Spleen (tissue), 11 donors: ENCODE measurements around the gene DICER1. TPM values are rescaled to one million over a fixed set of nuclear protein-coding genes. Genes with fewer than 3 reads are reported as not detected.

ENCODE experiments used
- DNase-seq: peaks from one replicate; pipeline ENCODE4 v3.0.0-alpha.2; 2020
- H3K27ac ChIP-seq, 8 donors: fragments of 200-600 bp; sonication (generic) in 7 of 8; 1 replicate in 4 of 8; 2 replicates in 4 of 8; pipeline versions ENCODE4 v1.5.0 to v1.8.0; 2016 to 2021; ENCODE audit warnings: inconsistent platforms in 4 of 8, mild to moderate bottlenecking in 4 of 8, moderate library complexity in 1 of 8
- H3K27me3 ChIP-seq, 7 donors: fragments of 200-600 bp; sonication (generic) in 6 of 7; replicated peaks in 1 of 7; 1 replicate in 4 of 7; 2 replicates in 3 of 7; pipeline versions ENCODE4 v1.5.0 to v1.8.0; 2016 to 2021; ENCODE audit warnings: inconsistent platforms in 3 of 7, mild to moderate bottlenecking in 1 of 7
- H3K36me3 ChIP-seq, 6 donors: fragments of 200-600 bp; sonication (generic) in 5 of 6; 1 replicate in 4 of 6; 2 replicates in 2 of 6; pipeline versions ENCODE4 v1.5.0 to v1.8.0; 2016 to 2021; ENCODE audit warnings: inconsistent platforms in 2 of 6
- H3K4me1 ChIP-seq, 6 donors: fragments of 200-600 bp; sonication (generic) in 5 of 6; 1 replicate in 3 of 6; 2 replicates in 3 of 6; pipeline versions ENCODE4 v1.5.0 to v1.8.0; 2016 to 2021; ENCODE audit warnings: inconsistent platforms in 3 of 6
- H3K4me3 ChIP-seq, 8 donors: fragments of 200-600 bp; sonication (generic) in 7 of 8; 1 replicate in 4 of 8; 2 replicates in 4 of 8; pipeline versions ENCODE4 v1.5.0 to v1.8.0; 2016 to 2021; ENCODE audit warnings: inconsistent platforms in 4 of 8, mild to moderate bottlenecking in 4 of 8, moderate library complexity in 2 of 8
- H3K9me3 ChIP-seq, 8 donors: fragments of 200-600 bp; sonication (generic) in 7 of 8; 1 replicate in 4 of 8; 2 replicates in 4 of 8; pipeline versions ENCODE4 v1.5.0 to v1.8.0; 2016 to 2021; ENCODE audit warnings: inconsistent platforms in 4 of 8
- CTCF ChIP-seq, 11 experiments: fragments of 200-600 bp in 7 of 11; fragments of 450-650 bp in 4 of 11; sonication (generic) in 4 of 11; IDR thresholded peaks in 8 of 11; conservative IDR thresholded peaks in 3 of 11; 1 replicate in 7 of 11; 2 replicates in 4 of 11; pipeline versions ENCODE4 v1.4.0 to v1.8.0; 2016 to 2021; ENCODE audit warnings: antibody characterized with exemption in 11 of 11, inconsistent platforms in 4 of 11, mild to moderate bottlenecking in 1 of 11
- POLR2A ChIP-seq, 3 donors: fragments of 450-650 bp; IDR thresholded peaks; one replicate each; pipeline ENCODE4 v1.5.1; 2017; ENCODE audit warnings: antibody characterized with exemption in 3 of 3, mild to moderate bottlenecking in 1 of 3
- POLR2AphosphoS5 ChIP-seq, 3 donors: sonication (generic); formaldehyde crosslinking; IDR thresholded peaks; one replicate each; pipeline ENCODE4 v1.5.1; 2017; ENCODE audit warnings: antibody characterized with exemption in 3 of 3
- WGBS, 5 donors: extraction: QIAGEN DNeasy Blood & Tissue Kit in 3 of 5; methylation state at CpG; one replicate each; pipeline versions ENCODE4 v1.1.5 to v1.1.7; 2013 to 2018; 5-methylcytosine and 5-hydroxymethylcytosine counted together
- intact Hi-C: fragments of 100-400 bp; cut with DNase I; formaldehyde crosslinking; loops from one replicate; pipeline ENCODE4 v1.15.0; 2023; ENCODE audit warnings: low total_unique reads
- polyA plus RNA-seq, 3 donors: library from polyadenylated mRNA; stranded (reverse); fragments of 200-250 nt; gene quantifications; one replicate each; pipeline ENCODE4 v1.2.1, GENCODE V29; 2013
- total RNA-seq, 7 donors: library from RNA; depleted of rRNA in 3 of 7; stranded (reverse); fragments of >200 nt in 3 of 7; fragmentation: NEBNext Ultra II Directional in 4 of 7; extraction: Animal tissue kit (Norgen Biotek cat#: 25700) in 4 of 7; gene quantifications; one replicate each; pipeline versions ENCODE4 v1.1.0 to v1.2.1, GENCODE V29; 2016 to 2021
- donor health status: healthy with polysubstance abuse.
- donor health status: DM: no; HTN: no; CAD: no; lungs with moderate emphysema.
- donor health status: DM: no; HTN: no; CAD: no.
- donor health status: Bipolar disorder and iron deficiency.
- donor health status: healthy.
- donor health status: DM: no; HTN: no; CAD: no.
- donor health status: DM: yes; HTN: yes; CAD: no.

DICER1 gene
- total and polyA plus RNA-seq, 10 donors: 7.1 to 124 (median 73.5) TPM

- WGBS, 5 donors: 82 to 93% (median 89%) methylated on average over 5 of the region's 5 CpGs
- DNase-seq: no peak
- intact Hi-C loops: no loop called here
Observed at GRCh38 chr14:95062220-95062619, 95.1 kb downstream of the DICER1 start.

GRCh38 chr14:95061317-95062093 is 95.8 kb downstream of the DICER1 start:
- TF ChIP-seq POLR2A (IDR thresholded peaks at IDR 0.05) (no peak), POLR2AphosphoS5 (IDR thresholded peaks at IDR 0.05) (no peak), CTCF (IDR thresholded peaks at IDR 0.05 in 8 of 11, conservative IDR thresholded peaks at IDR 0.05 in 3 of 11) (no peak)
- no peaks in the 10 kb centered on the region for H3K9me3 ChIP-seq
- WGBS, 5 donors: 82 to 90% (median 86%) methylated on average over 13 to 14 of the region's 14 CpGs
- intact Hi-C loops: no loop called here
- no peak for DNase-seq
- H3K36me3 ChIP-seq: no peaks in the 10 kb centered on the region
- H3K4me3 ChIP-seq: no peak overlapping the region
- H3K27ac ChIP-seq: no peak overlapping the region
- H3K4me1 ChIP-seq: no peaks in the 10 kb centered on the region
- peaks cover 0 to 3% (median 0%) of the 10 kb centered on the region in 7 donors for H3K27me3 ChIP-seq

More at GRCh38 chr14:95062220-95062619, 95.1 kb downstream of the DICER1 start:
- H3K4me3 ChIP-seq: no peak overlapping the region
- H3K27ac ChIP-seq: no peak overlapping the region
- H3K9me3 ChIP-seq: no peaks in the 10 kb centered on the region
- TF ChIP-seq POLR2A (IDR thresholded peaks at IDR 0.05) (no peak), CTCF (IDR thresholded peaks at IDR 0.05 in 8 of 11, conservative IDR thresholded peaks at IDR 0.05 in 3 of 11) (no peak)
- peaks cover 0 to 7% (median 0%) of the 10 kb centered on the region in 7 donors for H3K27me3 ChIP-seq
- no peaks in the 10 kb centered on the region for H3K4me1 ChIP-seq
- H3K36me3 ChIP-seq: no peaks in the 10 kb centered on the region

GRCh38 chr14:95059126-95059525 is 98.2 kb downstream of the DICER1 start:
- 68 to 76% (median 73%) methylated on average over 7 of the region's 7 CpGs for WGBS, 5 donors
- Histone ChIP-seq H3K27ac (no peak overlapping the region), H3K4me3 (no peak overlapping the region), H3K27me3 (peaks cover 0 to under 1% (median 0%) of the 10 kb centered on the region in 7 donors), H3K36me3 (no peaks in the 10 kb centered on the region), H3K4me1 (no peaks in the 10 kb centered on the region), H3K9me3 (no peaks in the 10 kb centered on the region)
- intact Hi-C loops: no loop called here
- TF ChIP-seq POLR2A (IDR thresholded peaks at IDR 0.05) (no peak), CTCF (IDR thresholded peaks at IDR 0.05 in 8 of 11, conservative IDR thresholded peaks at IDR 0.05 in 3 of 11) (no peak), POLR2AphosphoS5 (IDR thresholded peaks at IDR 0.05) (no peak)
- no peak for DNase-seq

- Histone ChIP-seq H3K4me1 (no peaks in the 10 kb centered on the region), H3K27ac (no peak overlapping the region), H3K27me3 (no peaks in the 10 kb centered on the region), H3K36me3 (no peaks in the 10 kb centered on the region), H3K4me3 (no peak overlapping the region), H3K9me3 (no peaks in the 10 kb centered on the region)
- DNase-seq: no peak
- TF ChIP-seq CTCF (IDR thresholded peaks at IDR 0.05 in 8 of 11, conservative IDR thresholded peaks at IDR 0.05 in 3 of 11) (no peak), POLR2AphosphoS5 (IDR thresholded peaks at IDR 0.05) (no peak), POLR2A (IDR thresholded peaks at IDR 0.05) (no peak)
- WGBS, 5 donors: 71 to 79% (median 75%) methylated on average over 9 of the region's 9 CpGs
- intact Hi-C loops: no loop called here
Observed at GRCh38 chr14:95058491-95058890, 98.8 kb downstream of the DICER1 start.
